HEK293 (cell line): ENCODE results near the gene ZBTB47.

Source experiments
- CTCF ChIA-PET: fragments of 350-600 bp; formaldehyde crosslinking; extraction: SDS; loops from one replicate; lab custom pipeline; 2021; ENCODE audit warnings: antibody characterized with exemption; lab: Yijun Ruan, JAX
- POLR2A ChIA-PET: fragments of 300-600 bp; formaldehyde crosslinking; extraction: SDS; loops from one replicate; lab custom pipeline; 2020; ENCODE audit warnings: antibody characterized with exemption, inconsistent platforms; lab: Yijun Ruan, JAX
- H3K27ac ChIP-seq: fragments of 200-500 bp; sonication (Bioruptor generic); 2 replicates; pipeline ENCODE4 v1.5.1; 2014; ENCODE audit warnings: low read depth, low read length, control low read depth, inconsistent platforms; ENCODE audit errors: extremely low read depth
- H3K36me3 ChIP-seq, 2 experiments: fragments of 200-500 bp in 1 of 2; sonication (Bioruptor generic) in 1 of 2; 1 replicate in 1 of 2; 2 replicates in 1 of 2; pipeline ENCODE4 v1.5.1; 2014 to 2017; ENCODE audit warnings: inconsistent platforms in 2 of 2, low read length in 2 of 2; ENCODE audit not compliant: control insufficient read depth in 2 of 2, insufficient read depth in 1 of 2
- H3K4me1 ChIP-seq: fragments of 200-500 bp; sonication (Bioruptor generic); 2 replicates; pipeline ENCODE4 v1.5.1; 2014; ENCODE audit warnings: mild to moderate bottlenecking, low read length, inconsistent platforms; ENCODE audit not compliant: control insufficient read depth, insufficient read depth
- H3K4me3 ChIP-seq: 2 replicates; pipeline ENCODE4 v1.5.1; 2011; ENCODE audit warnings: low read depth, mild to moderate bottlenecking, control low read depth, low read length, moderate library complexity
- H3K9me3 ChIP-seq: fragments of 200-500 bp; sonication (Bioruptor generic); 2 replicates; pipeline ENCODE4 v1.5.1; 2014; ENCODE audit warnings: low read depth, low read length, inconsistent platforms; ENCODE audit not compliant: control insufficient read depth, insufficient read depth
- GLI4 ChIP-seq: fragments of 450-650 bp; formaldehyde crosslinking; IDR thresholded peaks from 2 replicates; pipeline ENCODE4 v1.5.1; 2016; ENCODE audit warnings: missing biosample characterization, missing genetic modification characterization
- KLF8 ChIP-seq: fragments of 450-650 bp; formaldehyde crosslinking; IDR thresholded peaks from 2 replicates; pipeline ENCODE4 v1.5.1; 2016; ENCODE audit warnings: missing biosample characterization, missing genetic modification characterization
- RBAK ChIP-seq: fragments of 450-650 bp; formaldehyde crosslinking; IDR thresholded peaks from 2 replicates; pipeline ENCODE4 v1.5.1; 2016; ENCODE audit warnings: missing biosample characterization, missing genetic modification characterization
- SP7 ChIP-seq: fragments of 450-650 bp; formaldehyde crosslinking; IDR thresholded peaks from 2 replicates; pipeline ENCODE4 v1.5.1; 2016; ENCODE audit warnings: missing biosample characterization, missing genetic modification characterization
- YY2 ChIP-seq: fragments of 450-650 bp; formaldehyde crosslinking; IDR thresholded peaks from 2 replicates; pipeline ENCODE4 v1.5.1; 2016; ENCODE audit warnings: missing biosample characterization, missing genetic modification characterization
- ZFP3 ChIP-seq: fragments of 450-650 bp; formaldehyde crosslinking; IDR thresholded peaks from 2 replicates; pipeline ENCODE4 v1.5.1; 2016; ENCODE audit warnings: low read depth, missing biosample characterization, missing genetic modification characterization
- ZNF132 ChIP-seq: fragments of 450-650 bp; formaldehyde crosslinking; IDR thresholded peaks from 2 replicates; pipeline ENCODE4 v1.5.1; 2017; ENCODE audit warnings: missing biosample characterization, missing genetic modification characterization, borderline replicate concordance
- ZNF140 ChIP-seq: fragments of 450-650 bp; formaldehyde crosslinking; IDR thresholded peaks from 2 replicates; pipeline ENCODE4 v1.5.1; 2016; ENCODE audit warnings: missing biosample characterization, missing genetic modification characterization
- ZNF155 ChIP-seq: fragments of 450-650 bp; formaldehyde crosslinking; IDR thresholded peaks from 2 replicates; pipeline ENCODE4 v1.5.1; 2016; ENCODE audit warnings: missing biosample characterization, missing genetic modification characterization
- ZNF221 ChIP-seq: fragments of 450-650 bp; formaldehyde crosslinking; IDR thresholded peaks from 2 replicates; pipeline ENCODE4 v1.5.1; 2017; ENCODE audit warnings: missing biosample characterization, missing genetic modification characterization, borderline replicate concordance
- ZNF548 ChIP-seq: fragments of 450-650 bp; formaldehyde crosslinking; IDR thresholded peaks from 2 replicates; pipeline ENCODE4 v1.5.1; 2016; ENCODE audit warnings: missing biosample characterization, missing genetic modification characterization
- ZNF600 ChIP-seq: fragments of 450-650 bp; formaldehyde crosslinking; IDR thresholded peaks from 2 replicates; pipeline ENCODE4 v1.5.1; 2016; ENCODE audit warnings: missing biosample characterization, missing genetic modification characterization
- ZNF621 ChIP-seq: fragments of 450-650 bp; formaldehyde crosslinking; IDR thresholded peaks from 2 replicates; pipeline ENCODE4 v1.5.1; 2017; ENCODE audit warnings: missing biosample characterization, missing genetic modification characterization
- ZNF624 ChIP-seq: fragments of 450-650 bp; formaldehyde crosslinking; IDR thresholded peaks from 2 replicates; pipeline ENCODE4 v1.5.1; 2017; ENCODE audit warnings: missing biosample characterization, missing genetic modification characterization
- ZNF692 ChIP-seq: fragments of 450-650 bp; formaldehyde crosslinking; IDR thresholded peaks from 2 replicates; pipeline ENCODE4 v1.5.1; 2016; ENCODE audit warnings: missing biosample characterization, missing genetic modification characterization
- ZSCAN30 ChIP-seq: fragments of 450-650 bp; IDR thresholded peaks from 2 replicates; pipeline ENCODE4 v1.5.1; 2018; ENCODE audit warnings: missing biosample characterization, mild to moderate bottlenecking, missing genetic modification characterization, moderate library complexity
- ZXDB ChIP-seq: fragments of 450-650 bp; formaldehyde crosslinking; IDR thresholded peaks from 2 replicates; pipeline ENCODE4 v1.5.1; 2016; ENCODE audit warnings: missing biosample characterization, missing genetic modification characterization
- TF ChIP-seq, protein P1 (sequence below): fragments of 450-650 bp; formaldehyde crosslinking; IDR thresholded peaks from 2 replicates; pipeline ENCODE4 v1.5.1; 2017; ENCODE audit warnings: missing biosample characterization, missing genetic modification characterization
- TF ChIP-seq, protein P2 (sequence below): fragments of 450-650 bp; formaldehyde crosslinking; IDR thresholded peaks from 2 replicates; pipeline ENCODE4 v1.5.1; 2017; ENCODE audit warnings: missing biosample characterization, missing genetic modification characterization

The ZBTB47 gene

GRCh38 chr3:42692667-42693529 is 39.4 kb downstream of the ZBTB47 start (continued):
- TF ChIP-seq ZNF692 (tag by site-specific recombination) (no peak), GLI4 (no peak), ZNF624 (no peak), RBAK (no peak), SP7 (tag by site-specific recombination) (no peak), KLF8 (tag by site-specific recombination) (no peak)

DNA sequence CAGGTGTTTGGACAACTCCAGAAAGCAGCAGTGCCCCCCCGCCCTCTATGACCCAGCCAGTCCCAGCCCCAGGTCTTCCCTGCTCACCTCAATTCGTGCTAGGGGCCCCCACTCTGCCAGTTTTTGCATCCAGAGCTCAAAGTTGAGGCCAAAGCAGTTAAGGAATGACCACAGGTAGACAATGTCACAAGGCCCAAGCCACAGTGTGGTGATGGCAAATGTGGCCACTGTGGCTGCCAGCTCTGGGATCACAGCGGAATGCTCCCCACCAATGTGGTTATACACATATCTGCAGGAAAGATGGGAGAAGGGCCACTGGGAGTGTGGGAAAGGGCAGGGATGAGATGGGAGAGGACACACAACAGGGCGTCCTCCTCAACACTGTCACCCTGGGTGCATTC is 40.0 kb downstream of the ZBTB47 start:
- Histone ChIP-seq H3K9me3 (no peaks in the 10 kb centered on the region), H3K4me3 (no peak overlapping the region), H3K27ac (no peak overlapping the region), H3K36me3 (no peaks in the 10 kb centered on the region), H3K4me1 (no peaks in the 10 kb centered on the region)
- CTCF ChIA-PET: no interaction called here
- POLR2A ChIA-PET: no interaction called here
- TF ChIP-seq YY2 (tag by site-specific recombination) (no peak), ZNF624 (no peak), ZNF140 (no peak)

DNA sequence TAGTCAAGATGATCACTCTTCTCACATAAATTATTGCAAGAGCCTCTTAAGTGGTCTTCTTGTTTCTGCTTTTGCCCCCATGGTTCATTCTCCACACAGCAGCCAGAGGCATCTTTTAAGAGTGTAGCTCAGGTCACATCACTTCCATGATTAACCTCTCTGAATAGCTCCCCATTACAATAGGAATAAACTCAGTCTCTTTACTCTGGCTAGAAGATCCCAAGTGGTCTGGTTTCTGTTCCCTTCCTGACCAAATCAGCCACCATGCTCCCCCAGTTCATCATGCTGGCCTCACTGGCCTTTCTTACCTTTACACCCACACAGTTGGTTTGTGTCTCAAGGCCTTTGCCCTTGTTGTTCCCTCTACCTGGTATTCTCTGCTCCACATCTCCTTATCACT is 40.9 kb downstream of the ZBTB47 start:
- Histone ChIP-seq H3K4me3 (no peak overlapping the region), H3K4me1 (no peaks in the 10 kb centered on the region), H3K27ac (no peak overlapping the region), H3K9me3 (no peaks in the 10 kb centered on the region), H3K36me3 (no peaks in the 10 kb centered on the region)
- no peak for TF ChIP-seq ZFP3 (tag by site-specific recombination)
- TF ChIP-seq, protein P1, sequence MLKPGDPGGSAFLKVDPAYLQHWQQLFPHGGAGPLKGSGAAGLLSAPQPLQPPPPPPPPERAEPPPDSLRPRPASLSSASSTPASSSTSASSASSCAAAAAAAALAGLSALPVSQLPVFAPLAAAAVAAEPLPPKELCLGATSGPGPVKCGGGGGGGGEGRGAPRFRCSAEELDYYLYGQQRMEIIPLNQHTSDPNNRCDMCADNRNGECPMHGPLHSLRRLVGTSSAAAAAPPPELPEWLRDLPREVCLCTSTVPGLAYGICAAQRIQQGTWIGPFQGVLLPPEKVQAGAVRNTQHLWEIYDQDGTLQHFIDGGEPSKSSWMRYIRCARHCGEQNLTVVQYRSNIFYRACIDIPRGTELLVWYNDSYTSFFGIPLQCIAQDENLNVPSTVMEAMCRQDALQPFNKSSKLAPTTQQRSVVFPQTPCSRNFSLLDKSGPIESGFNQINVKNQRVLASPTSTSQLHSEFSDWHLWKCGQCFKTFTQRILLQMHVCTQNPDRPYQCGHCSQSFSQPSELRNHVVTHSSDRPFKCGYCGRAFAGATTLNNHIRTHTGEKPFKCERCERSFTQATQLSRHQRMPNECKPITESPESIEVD (tag by site-specific recombination): no peak
- TF ChIP-seq ZNF600 (tag by site-specific recombination): no peak
- TF ChIP-seq ZNF621 (tag by site-specific recombination): no peak
- TF ChIP-seq ZNF548: no peak
- no peak for TF ChIP-seq ZNF132
- no peak for TF ChIP-seq ZNF155 (tag by site-specific recombination)
- no peak for TF ChIP-seq ZSCAN30 (tag by site-specific recombination)
- no peak for TF ChIP-seq ZXDB (tag by site-specific recombination)
- no peak for TF ChIP-seq ZNF221
- TF ChIP-seq, protein P2, sequence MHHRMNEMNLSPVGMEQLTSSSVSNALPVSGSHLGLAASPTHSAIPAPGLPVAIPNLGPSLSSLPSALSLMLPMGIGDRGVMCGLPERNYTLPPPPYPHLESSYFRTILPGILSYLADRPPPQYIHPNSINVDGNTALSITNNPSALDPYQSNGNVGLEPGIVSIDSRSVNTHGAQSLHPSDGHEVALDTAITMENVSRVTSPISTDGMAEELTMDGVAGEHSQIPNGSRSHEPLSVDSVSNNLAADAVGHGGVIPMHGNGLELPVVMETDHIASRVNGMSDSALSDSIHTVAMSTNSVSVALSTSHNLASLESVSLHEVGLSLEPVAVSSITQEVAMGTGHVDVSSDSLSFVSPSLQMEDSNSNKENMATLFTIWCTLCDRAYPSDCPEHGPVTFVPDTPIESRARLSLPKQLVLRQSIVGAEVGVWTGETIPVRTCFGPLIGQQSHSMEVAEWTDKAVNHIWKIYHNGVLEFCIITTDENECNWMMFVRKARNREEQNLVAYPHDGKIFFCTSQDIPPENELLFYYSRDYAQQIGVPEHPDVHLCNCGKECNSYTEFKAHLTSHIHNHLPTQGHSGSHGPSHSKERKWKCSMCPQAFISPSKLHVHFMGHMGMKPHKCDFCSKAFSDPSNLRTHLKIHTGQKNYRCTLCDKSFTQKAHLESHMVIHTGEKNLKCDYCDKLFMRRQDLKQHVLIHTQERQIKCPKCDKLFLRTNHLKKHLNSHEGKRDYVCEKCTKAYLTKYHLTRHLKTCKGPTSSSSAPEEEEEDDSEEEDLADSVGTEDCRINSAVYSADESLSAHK (tag by site-specific recombination): no peak
- CTCF ChIA-PET: interaction anchor here (1.4 kb wide), 1 partner anchor 50 kb away, joined by 4 read pairs; no protein-coding TSS in a partner anchor
- POLR2A ChIA-PET: no interaction called here
